Activated CD8-positive, alpha-beta memory T cell treated with anti-CD3 and anti-CD28 coated beads, Interleukin-2, amount 50 U/mL, for 4 hours (primary cell): ENCODE data around the gene ECT2L.

Experiments
- DNase-seq: peaks from one replicate; pipeline ENCODE4 v3.0.0-alpha.2; 2020

ECT2L gene

DNA sequence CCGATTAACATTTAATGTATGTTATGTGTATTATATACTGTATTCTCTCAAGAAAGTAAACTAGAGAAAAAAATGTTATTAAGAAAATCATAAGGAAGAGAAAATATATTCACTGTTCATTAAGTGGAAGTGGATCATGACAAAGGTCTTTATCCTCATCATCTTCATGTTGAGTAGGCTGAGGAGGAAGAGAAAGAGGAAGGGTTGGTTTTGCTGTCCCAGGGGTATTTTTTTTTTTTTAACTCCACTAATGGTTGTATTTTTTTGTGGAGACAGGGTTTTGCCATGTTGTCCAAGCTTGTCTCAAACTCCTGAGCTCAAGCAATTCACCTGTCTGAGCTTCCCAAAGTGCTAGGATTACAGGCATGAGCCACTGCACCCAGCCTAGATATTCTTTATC is 11.0 kb downstream of the ECT2L start:
- no peak for DNase-seq

DNA sequence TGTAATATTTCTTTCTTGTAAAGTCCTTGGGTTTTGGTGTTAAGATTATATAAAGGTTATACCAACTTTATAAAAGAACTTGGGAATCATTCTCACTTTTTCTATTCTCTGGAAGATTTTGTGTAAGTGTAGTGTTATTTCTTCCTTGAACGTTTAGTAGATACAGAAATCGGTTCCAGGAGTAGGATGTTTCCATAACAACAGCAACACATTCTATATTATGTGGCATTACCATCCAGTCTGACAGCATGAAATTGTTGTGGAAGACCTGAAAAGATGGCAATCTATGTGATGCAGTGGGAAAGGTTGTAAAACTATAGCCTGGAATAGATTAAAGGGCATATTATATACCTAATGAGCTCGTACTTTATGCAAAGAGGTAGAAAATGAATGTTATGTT is 13.8 kb downstream of the ECT2L start:
- DNase-seq, result no peak

- no peak for DNase-seq
These were observed 16.0 kb downstream of the ECT2L start for GRCh38 chr6:138811866-138812265.

DNA sequence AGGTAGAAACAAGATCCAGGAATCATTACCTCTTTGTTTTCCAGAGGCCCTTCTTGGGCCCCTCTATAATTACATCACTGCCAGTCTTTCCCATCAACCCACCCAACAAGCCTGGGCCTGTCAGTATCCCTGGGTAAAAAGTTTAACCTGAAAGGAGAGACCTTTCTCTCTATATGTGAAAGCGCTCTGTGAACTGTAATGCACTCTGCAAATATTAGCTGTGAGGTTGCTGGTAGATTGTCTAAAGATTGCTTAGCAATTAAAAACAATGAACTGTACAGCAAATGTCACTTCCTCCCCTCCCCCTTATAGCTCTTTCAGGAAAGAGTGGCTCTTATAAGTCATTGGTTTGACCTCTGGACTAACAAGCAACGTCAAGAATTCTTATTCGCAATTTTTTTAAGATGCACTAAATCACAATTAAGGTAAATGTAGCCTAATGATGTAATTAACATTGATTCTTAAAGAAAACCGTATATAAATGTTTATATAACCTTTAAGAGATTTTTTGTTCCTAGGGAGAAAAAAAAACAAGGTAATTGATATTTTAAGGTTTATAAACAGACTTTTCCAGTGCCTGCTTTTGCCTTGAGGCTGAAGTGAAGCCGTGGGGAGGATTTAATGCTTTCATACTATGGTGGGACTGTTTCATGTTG is 18.4 kb downstream of the ECT2L start:
- DNase-seq, result no peak

GRCh38 chr6:138815221-138815620 is 19.3 kb downstream of the ECT2L start:
- no peak for DNase-seq

GRCh38 chr6:138815797-138816528 is 20.1 kb downstream of the ECT2L start:
- DNase-seq, result no peak

DNA sequence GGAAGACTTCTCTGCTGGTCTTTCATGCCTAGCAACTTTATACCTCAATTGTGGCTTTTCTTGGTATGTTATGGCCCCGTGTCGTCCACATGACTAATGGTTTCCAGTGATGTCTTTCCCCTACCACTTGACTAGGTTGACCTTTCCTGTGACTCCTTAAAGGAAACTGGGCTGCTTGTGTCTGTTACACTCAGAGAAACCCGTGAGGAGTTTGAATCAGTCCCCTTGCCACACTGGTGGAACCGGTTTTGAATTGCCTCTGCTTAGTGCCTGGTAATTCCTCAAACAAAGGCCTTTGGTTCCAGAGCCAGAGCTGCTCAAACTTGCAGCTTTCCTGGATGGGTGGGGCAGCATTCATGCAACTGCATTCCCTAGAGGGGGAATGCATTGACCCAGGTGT is 21.9 kb downstream of the ECT2L start:
- DNase-seq, result no peak

GRCh38 chr6:138818496-138819194 is 22.8 kb downstream of the ECT2L start:
- no peak for DNase-seq

- DNase-seq, result no peak
These were observed 25.6 kb downstream of the ECT2L start for GRCh38 chr6:138821519-138821918.

GRCh38 chr6:138824482-138825144 is 28.7 kb downstream of the ECT2L start:
- DNase-seq, result no peak

GRCh38 chr6:138830248-138830647 is 34.4 kb downstream of the ECT2L start:
- DNase-seq, result no peak

DNA sequence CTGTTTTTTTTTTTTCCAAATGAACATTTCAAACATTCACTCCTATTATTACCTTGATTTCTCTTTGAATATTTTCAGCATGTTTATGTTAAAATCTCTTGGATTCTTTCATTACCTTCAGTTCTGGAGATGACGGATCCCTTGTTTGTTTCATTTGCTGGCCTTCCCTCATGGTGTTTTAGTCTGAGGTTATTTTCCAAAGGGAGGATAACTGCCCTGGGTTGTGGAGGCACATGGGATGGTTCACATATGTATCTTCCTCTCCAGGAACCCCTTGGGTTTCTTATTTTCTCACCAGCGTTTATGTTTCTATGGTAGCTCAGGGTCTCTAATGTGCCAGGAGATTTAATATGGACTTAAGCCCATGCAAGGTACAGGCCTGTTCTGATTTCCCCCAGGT is 36.3 kb downstream of the ECT2L start:
- DNase-seq, result no peak

DNA sequence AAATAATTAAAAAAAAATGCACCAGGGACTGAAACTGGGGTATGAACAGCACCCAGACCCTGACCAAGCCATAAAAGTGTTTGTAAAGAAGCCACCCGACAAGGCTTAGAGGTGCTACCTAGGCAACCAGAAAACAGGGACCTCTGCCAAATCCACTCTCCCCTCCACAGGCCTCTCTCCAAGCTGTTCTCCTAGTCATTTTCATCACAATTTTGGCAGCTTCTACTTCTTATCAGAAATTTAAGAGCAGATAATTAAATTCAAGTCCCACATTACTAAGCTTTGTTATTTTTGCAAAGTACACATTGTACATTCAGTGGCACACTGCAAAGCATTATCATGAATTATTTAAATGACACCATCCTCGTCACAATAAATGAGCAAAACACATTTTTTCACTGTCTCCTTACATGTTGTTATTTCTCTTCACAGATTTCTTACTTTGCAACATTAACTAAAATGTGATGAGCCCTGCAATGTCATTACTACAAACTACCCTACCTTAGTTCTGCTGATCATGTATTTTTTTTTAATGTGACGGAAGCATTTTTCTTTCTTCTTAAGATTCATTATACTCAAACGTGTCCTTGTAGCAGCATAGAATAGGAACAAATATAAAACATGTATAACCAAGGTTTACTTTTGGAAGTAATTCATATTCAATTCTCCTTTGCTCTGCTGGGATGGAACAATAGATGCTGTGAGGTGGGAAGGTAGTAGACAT is 38.1 kb downstream of the ECT2L start:
- no peak for DNase-seq

DNA sequence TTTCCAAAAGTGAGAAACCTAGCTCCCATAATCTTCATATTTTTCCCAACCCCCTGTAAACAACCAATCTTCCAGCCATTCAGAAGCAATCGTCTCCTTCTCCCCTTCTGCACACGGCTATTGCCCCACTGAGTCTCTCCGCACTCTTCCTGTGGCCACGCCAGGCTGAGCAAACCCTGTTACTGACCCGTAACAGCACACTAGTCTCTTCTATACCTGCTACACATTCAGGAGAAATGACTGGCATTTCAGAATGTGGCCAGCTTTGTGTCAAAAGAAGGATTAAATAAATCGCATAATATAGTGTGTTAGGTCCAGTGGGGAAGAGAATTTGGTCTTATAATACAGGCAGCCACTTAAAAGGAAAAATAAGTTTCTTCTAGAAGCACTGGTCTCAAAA is 41.4 kb downstream of the ECT2L start:
- DNase-seq, result no peak

- no peak for DNase-seq
These were observed 48.3 kb downstream of the ECT2L start for GRCh38 chr6:138844192-138844591.

GRCh38 chr6:138847884-138848283 is 52.0 kb downstream of the ECT2L start:
- DNase-seq, result no peak

GRCh38 chr6:138848461-138848860 is 52.6 kb downstream of the ECT2L start:
- no peak for DNase-seq

- DNase-seq, result no peak
These were observed 53.9 kb downstream of the ECT2L start for GRCh38 chr6:138849791-138850190.

DNA sequence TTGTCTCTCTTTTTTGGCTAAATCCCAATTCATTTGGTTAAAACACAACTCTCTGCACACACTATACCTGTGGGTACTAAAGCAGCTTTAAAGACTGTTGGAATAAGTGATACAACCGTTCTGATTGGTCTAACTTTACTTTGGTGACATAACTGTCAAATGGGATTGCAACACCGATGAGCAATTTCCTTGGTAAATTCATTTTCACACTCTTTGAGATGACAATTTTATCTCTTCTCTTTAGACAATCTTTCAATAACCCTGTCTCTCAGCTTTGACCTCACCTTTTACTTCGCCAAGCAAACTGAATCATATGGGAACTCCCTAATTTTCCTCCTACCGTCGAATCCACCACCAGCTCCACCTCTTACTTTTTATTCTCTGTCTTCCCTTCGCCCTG is 60.8 kb downstream of the ECT2L start:
- no peak for DNase-seq

GRCh38 chr6:138857775-138858174 is 61.9 kb downstream of the ECT2L start:
- no peak for DNase-seq

GRCh38 chr6:138862456-138862855 is 66.6 kb downstream of the ECT2L start:
- no peak for DNase-seq

- no peak for DNase-seq
These were observed 67.4 kb downstream of the ECT2L start for GRCh38 chr6:138863321-138863720.

DNA sequence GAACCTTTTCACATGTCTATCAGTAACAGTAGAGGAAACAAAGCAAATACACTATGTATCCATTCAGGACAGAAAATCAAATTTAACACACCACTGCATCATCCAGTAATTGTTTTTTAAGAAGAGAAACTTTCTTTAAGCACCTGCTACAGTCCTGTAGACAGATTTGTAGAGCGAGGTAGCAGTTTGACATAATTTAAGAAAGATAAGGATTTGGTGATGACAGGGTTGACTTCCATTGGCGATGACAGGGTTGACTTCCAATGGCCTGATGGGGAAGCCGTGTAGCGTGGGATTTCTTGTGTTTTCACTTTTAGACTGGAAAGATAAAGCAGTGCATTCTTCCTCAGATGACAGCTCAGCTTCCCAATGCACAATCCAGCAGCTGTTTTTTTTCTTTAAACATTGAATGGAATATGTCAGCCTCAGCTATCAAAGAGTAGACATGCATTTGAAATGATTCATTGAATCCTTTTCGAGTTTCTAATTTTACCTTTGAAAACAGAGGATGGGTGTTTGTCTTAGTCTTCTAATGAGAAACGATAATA is 68.5 kb downstream of the ECT2L start:
- no peak for DNase-seq
